Subcutaneous abdominal adipose tissue (tissue), 5 donors: Measurements from ENCODE around the gene C3orf22.

ENCODE experiments used
- H3K27ac ChIP-seq: one replicate; pipeline ENCODE4 v1.7.0; 2013; ENCODE audit warnings: low read depth, mild to moderate bottlenecking, inconsistent platforms, low read length, moderate library complexity
- H3K27me3 ChIP-seq, 5 donors: one replicate each; pipeline ENCODE4 v1.7.0; 2013; ENCODE audit warnings: low read length in 5 of 5, inconsistent platforms in 1 of 5; ENCODE audit not compliant: control insufficient read depth in 5 of 5, insufficient read depth in 4 of 5
- H3K36me3 ChIP-seq, 5 donors: one replicate each; pipeline ENCODE4 v1.7.0; 2013; ENCODE audit warnings: low read length in 5 of 5; ENCODE audit not compliant: control insufficient read depth in 5 of 5, insufficient read depth in 5 of 5
- H3K4me1 ChIP-seq, 5 donors: one replicate each; pipeline ENCODE4 v1.7.0; 2013; ENCODE audit warnings: low read length in 5 of 5, mild to moderate bottlenecking in 3 of 5, moderate library complexity in 1 of 5; ENCODE audit not compliant: control insufficient read depth in 5 of 5, insufficient read depth in 5 of 5
- H3K4me3 ChIP-seq, 5 donors: one replicate each; pipeline ENCODE4 v1.7.0; 2013; ENCODE audit warnings: low read length in 5 of 5, low read depth in 1 of 5
- H3K9ac ChIP-seq, 5 donors: one replicate each; pipeline ENCODE4 v1.7.0; 2013; ENCODE audit warnings: low read length in 5 of 5, mild to moderate bottlenecking in 4 of 5, moderate library complexity in 3 of 5
- H3K9me3 ChIP-seq, 5 donors: one replicate each; pipeline ENCODE4 v1.7.0; 2013; ENCODE audit warnings: low read length in 5 of 5; ENCODE audit not compliant: control insufficient read depth in 5 of 5
- donor health status: healthy.
- donor health status: healthy.
- donor health status: healthy.
- donor health status: healthy.
- donor health status: healthy.

Gene C3orf22

GRCh38 chr3:126578702-126579101 lies 20.0 kb upstream of the C3orf22 start:
- no peaks in the 10 kb centered on the region for H3K27me3 ChIP-seq
- no peaks in the 10 kb centered on the region for H3K4me1 ChIP-seq
- no peaks in the 10 kb centered on the region for H3K36me3 ChIP-seq
- H3K9ac ChIP-seq, result no peak overlapping the region
- no peak overlapping the region for H3K4me3 ChIP-seq
- no peak overlapping the region for H3K27ac ChIP-seq
- H3K9me3 ChIP-seq, result peaks cover 0 to 9% (median 4%) of the 10 kb centered on the region in 5 donors

DNA sequence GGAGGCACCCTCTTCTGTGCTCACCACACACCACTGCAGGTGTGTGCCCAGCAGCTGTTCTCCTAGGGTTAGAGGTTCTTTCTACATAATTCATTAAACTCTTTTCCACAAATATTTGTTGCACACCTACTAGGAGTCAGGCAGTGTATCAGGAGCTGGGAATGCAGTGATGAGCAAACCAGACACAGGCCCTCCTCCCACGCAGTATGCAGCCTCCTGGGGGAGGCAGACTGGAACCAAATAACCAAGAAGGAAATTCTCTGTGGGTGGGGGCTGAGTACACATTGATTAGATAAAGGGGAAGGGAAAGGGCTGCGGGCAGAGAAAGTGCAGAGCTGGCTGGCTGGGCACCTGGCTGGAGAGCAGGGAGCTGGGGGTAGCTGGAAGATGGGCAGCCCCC lies 18.5 kb upstream of the C3orf22 start:
- no peaks in the 10 kb centered on the region for H3K36me3 ChIP-seq
- peaks cover 0 to 5% (median 0%) of the 10 kb centered on the region in 5 donors for H3K4me1 ChIP-seq
- H3K9ac ChIP-seq, result no peak overlapping the region
- H3K27ac ChIP-seq, result no peak overlapping the region
- no peak overlapping the region for H3K4me3 ChIP-seq
- peaks cover 0 to 9% (median 4%) of the 10 kb centered on the region in 5 donors for H3K9me3 ChIP-seq
- no peaks in the 10 kb centered on the region for H3K27me3 ChIP-seq

DNA sequence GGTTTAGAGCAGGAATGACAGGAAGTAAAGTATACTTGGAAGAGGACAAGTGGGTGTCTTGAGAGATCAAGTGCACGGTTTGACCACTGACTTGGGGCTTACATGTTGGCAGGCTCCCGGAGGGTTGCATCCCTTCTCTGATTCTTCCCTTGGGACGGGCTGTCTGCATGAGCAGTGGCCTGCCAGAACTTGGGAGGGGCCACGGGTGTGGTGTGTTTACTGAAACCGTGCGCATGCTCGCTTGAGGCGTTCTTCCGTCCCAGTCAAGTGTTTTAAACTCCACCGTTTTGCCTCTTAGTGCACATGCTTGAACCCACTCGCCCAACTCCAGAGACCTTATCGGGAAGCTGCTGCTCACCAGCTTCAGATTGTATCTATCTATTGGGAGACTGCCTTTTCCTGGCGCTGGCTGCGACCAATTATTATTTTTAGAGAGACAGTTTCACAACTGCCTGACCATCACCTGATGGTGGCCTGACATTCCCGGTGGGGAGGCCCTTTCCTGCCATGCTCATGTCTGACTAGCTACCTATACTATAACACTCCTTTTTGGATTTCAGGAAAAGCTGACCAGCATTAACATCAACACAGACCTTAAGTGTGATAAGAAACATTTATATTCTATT lies 14.9 kb upstream of the C3orf22 start:
- H3K4me3 ChIP-seq, result peak overlapping the region in 3 of 5 donors; percentile 21 to 46 (median 22)
- no peak overlapping the region for H3K9ac ChIP-seq
- peaks cover 0 to 4% (median 0%) of the 10 kb centered on the region in 5 donors for H3K27me3 ChIP-seq
- no peaks in the 10 kb centered on the region for H3K9me3 ChIP-seq
- peaks cover 0 to 5% (median 0%) of the 10 kb centered on the region in 5 donors for H3K4me1 ChIP-seq
- H3K27ac ChIP-seq, result no peak overlapping the region
- no peaks in the 10 kb centered on the region for H3K36me3 ChIP-seq

DNA sequence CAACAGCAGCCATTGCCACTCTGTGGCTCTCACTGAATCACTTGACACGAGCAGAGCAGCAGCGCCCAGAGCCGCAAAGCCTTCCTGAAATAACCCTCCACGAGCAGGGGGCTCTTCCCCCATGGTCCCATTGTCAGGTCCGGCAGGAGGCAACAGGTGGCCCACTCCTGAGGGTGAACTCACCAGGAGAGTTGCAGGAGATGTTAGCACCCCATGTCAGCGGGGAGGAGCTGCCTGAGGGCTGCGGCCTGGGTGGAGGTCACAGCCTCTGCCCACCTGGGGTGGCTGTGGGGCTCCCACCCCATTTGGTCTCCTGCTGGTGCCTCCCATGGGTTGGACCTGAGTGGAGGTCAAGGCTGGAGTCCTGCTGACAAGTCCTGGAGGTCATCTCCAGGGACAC lies 12.3 kb upstream of the C3orf22 start:
- no peak overlapping the region for H3K4me3 ChIP-seq
- no peak overlapping the region for H3K9ac ChIP-seq
- H3K36me3 ChIP-seq, result no peaks in the 10 kb centered on the region
- no peak overlapping the region for H3K27ac ChIP-seq
- peaks cover 0 to 4% (median 0%) of the 10 kb centered on the region in 5 donors for H3K27me3 ChIP-seq
- no peaks in the 10 kb centered on the region for H3K9me3 ChIP-seq
- peaks cover 0 to 5% (median 0%) of the 10 kb centered on the region in 5 donors for H3K4me1 ChIP-seq

DNA sequence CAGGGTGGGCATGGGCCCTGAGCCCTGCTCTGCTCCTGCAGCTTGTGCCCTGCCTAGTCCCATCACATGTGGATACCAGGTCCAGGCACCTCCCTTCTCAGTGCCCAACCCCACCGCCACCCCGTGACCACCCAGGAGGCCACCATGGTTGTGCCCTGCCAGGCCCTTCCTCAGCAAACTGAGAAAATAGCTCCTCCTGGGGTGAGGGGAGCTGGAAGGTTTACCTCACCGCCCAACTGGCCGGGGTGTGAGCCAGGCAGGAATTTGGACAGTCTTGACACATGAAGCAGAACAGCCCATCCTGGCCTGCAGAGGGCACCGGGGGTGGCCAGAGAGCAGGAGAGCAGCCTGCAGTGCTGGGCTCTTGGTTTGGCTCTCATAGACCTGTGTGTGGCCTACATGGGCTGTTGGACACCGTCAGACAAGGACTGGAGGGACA lies 11.4 kb upstream of the C3orf22 start:
- Histone ChIP-seq H3K27me3 (peaks cover 0 to 4% (median 0%) of the 10 kb centered on the region in 5 donors), H3K9ac (no peak overlapping the region), H3K9me3 (no peaks in the 10 kb centered on the region), H3K4me1 (peaks cover 0 to 5% (median 0%) of the 10 kb centered on the region in 5 donors), H3K27ac (no peak overlapping the region), H3K4me3 (no peak overlapping the region), H3K36me3 (no peaks in the 10 kb centered on the region)

- H3K4me3 ChIP-seq, result no peak overlapping the region
- peaks cover 0 to 4% (median 0%) of the 10 kb centered on the region in 5 donors for H3K27me3 ChIP-seq
- peaks cover 0 to 5% (median 0%) of the 10 kb centered on the region in 5 donors for H3K4me1 ChIP-seq
- H3K27ac ChIP-seq, result no peak overlapping the region
- no peak overlapping the region for H3K9ac ChIP-seq
- no peaks in the 10 kb centered on the region for H3K9me3 ChIP-seq
- H3K36me3 ChIP-seq, result no peaks in the 10 kb centered on the region
Measured at GRCh38 chr3:126569390-126569975, 10.8 kb upstream of the C3orf22 start.

DNA sequence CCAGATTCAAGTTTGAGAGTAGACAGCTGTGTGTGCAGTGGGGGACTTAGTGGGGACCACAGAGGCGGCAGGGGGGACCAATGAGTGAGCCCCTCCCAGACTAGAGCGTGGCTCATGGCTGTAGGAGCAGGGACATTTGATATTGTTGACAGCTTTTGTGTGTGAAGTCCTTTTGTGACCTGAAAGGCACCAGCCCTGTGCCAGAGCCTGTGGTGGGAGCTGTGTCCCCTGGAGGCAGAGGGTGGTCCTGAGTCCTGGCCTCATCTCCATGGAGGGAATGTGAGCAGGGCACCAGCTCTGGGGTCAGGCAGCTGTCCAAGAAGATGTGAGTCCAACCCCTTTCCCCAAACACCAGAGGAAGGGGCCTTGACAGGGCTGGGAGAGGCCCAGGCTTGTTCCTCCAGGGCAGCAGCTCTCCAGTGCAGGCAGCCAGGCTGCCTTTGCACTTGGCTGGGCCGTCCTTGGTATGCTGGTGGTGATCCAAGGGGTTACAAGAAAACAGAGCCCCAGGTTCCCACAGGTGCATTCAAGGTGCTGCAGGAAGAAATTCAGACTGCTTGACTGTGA lies 10.1 kb upstream of the C3orf22 start:
- Histone ChIP-seq H3K4me1 (peaks cover 0 to 5% (median 0%) of the 10 kb centered on the region in 5 donors), H3K9ac (no peak overlapping the region), H3K27me3 (peaks cover 0 to 4% (median 0%) of the 10 kb centered on the region in 5 donors), H3K27ac (no peak overlapping the region), H3K36me3 (no peaks in the 10 kb centered on the region), H3K9me3 (no peaks in the 10 kb centered on the region), H3K4me3 (no peak overlapping the region)

DNA sequence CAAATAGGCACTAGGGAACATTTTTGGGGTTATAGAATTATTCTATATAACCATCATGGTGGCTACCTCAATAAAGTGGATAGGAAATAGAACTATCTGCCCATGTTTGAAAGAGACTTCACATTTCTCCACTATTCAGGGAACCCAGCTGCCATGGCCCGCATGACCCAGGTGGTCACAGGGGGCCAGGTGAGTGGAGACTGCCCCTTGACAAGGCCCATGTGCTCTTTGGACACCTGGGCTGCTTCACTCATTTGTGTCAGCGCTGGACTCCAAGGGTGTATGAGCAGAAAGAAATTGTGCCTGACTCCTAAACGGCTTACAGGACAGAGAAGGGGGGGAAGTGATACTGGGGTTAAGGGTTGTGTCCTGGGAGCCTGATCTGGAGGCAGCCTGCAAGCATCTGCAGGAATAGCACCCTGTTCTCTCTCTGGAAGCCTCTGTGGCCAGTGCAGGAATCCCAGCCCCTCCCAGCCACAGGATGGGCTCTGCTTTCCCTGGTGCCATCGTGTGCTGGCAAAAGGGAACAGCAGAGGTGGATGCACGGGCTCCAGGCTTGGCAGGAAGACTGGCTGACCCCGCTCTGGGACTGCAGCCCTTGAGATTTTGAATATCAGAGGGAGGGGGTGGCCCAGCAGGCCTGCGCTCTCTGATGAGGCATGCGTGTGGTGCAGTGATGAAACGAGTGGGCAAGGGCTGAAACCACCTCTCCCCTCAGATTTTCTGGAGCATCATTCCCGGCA lies 9.1 kb upstream of the C3orf22 start:
- Histone ChIP-seq H3K27me3 (peaks cover 0 to 4% (median 0%) of the 10 kb centered on the region in 5 donors), H3K36me3 (no peaks in the 10 kb centered on the region), H3K9ac (no peak overlapping the region), H3K4me1 (no peaks in the 10 kb centered on the region), H3K9me3 (peaks cover 0 to 6% (median under 1%) of the 10 kb centered on the region in 5 donors), H3K4me3 (no peak overlapping the region), H3K27ac (no peak overlapping the region)

- H3K9me3 ChIP-seq, result peaks cover 0 to 9% (median 6%) of the 10 kb centered on the region in 5 donors
- H3K27me3 ChIP-seq, result no peaks in the 10 kb centered on the region
- H3K4me1 ChIP-seq, result no peaks in the 10 kb centered on the region
- no peak overlapping the region for H3K27ac ChIP-seq
- H3K9ac ChIP-seq, result no peak overlapping the region
- H3K36me3 ChIP-seq, result no peaks in the 10 kb centered on the region
- H3K4me3 ChIP-seq, result peak overlapping the region in 1 of 5 donors; percentile 19
Measured at GRCh38 chr3:126562737-126563276, 4.1 kb upstream of the C3orf22 start.
